Stimulated activated CD4-positive, alpha-beta T cell treated with anti-CD3 and anti-CD28 coated beads, Interleukin-4, amount 100 ng/mL, for 1 hour (primary cell): ENCODE data around the gene GET4.

Experiments used
- DNase-seq: peaks from one replicate; pipeline ENCODE4 v3.0.0-alpha.2; 2020

GET4 gene

GRCh38 chr7:888081-889024 lies 12.0 kb downstream of the GET4 start:
- no peak for DNase-seq

- no peak for DNase-seq
Measured at GRCh38 chr7:889025-889390, 12.7 kb downstream of the GET4 start.

- DNase-seq = no peak
Measured at GRCh38 chr7:889391-889790, 13.0 kb downstream of the GET4 start.

DNA sequence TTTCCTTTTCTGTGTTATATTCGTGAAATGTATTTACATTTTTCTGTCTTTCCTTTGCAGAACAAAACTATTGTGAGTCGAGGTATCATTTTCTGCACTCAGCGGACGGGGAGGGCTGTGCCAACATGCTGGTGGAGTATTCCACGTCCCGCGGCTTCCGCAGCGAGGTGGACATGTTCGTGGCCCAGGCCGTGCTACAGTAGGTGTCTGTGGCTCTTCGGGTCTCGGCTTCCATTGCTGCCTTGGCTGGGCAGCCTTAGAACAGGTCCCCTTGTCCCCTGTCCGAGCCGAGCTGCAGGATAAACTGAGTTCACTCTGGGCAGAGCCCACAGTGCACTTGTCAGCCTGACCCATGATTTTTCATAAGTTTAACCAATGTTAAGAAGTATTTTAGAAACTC lies 14.5 kb downstream of the GET4 start:
- no peak for DNase-seq

DNA sequence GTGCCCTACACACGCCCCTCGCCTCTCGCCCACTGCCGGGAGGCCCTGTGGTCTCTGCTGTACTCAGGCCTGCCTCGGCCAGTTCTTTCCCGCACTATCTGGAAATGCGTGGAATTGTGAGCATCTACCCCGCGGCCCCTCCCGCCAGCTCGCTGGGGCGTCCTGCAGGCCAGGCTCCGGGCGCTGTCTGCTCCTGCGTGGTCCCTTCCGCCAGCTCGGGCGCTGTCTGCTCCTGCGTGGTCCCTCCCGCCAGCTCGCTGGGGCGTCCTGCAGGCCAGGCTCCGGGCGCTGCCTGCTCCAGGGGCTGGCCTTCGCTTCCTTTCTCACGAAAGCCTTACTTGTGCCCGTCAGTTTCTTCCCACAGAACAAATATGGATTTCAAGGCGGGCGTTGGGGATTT lies 14.9 kb downstream of the GET4 start:
- no peak for DNase-seq

DNA sequence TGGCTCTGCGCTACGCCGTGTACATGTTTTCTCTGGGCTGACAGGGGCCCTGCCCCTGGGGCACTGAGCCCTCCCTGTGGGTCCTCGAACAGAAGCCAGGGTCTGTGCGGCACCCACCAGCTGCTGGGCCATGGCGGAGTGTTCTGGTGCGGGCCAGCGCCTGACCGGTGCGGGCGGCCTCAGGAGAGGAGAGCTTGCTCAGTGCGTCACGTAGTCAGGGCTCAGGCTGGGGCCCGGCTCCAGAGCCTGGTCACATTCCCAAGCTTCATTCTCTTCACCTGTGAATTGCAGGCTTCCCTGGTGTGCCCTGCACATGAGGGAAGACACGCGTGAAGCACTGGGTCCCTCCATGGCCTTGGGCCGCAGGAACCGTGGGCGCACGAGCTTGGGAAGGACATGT lies 15.5 kb downstream of the GET4 start:
- no peak for DNase-seq

- DNase-seq = no peak
Measured at GRCh38 chr7:892648-893593, 16.6 kb downstream of the GET4 start.

DNA sequence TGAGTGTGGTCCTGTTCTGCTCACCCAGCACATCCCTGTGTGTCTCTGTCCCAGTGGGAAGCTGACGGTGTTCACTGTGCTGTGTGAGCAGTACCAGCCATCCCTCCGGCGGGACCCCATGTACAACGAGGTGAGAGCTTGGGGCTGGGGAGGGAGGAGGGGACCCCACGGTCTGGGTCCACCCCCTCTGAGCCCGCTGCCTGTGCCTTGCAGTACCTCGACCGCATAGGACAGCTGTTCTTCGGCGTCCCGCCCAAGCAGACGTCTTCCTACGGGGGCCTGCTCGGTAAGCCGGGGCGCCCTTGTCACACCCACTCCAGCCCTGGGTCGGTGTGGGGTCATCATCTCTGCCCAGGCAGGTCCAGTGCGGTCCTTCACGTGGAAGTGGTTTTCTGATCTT lies 17.3 kb downstream of the GET4 start:
- DNase-seq = no peak

GRCh38 chr7:894164-894867 lies 18.0 kb downstream of the GET4 start:
- DNase-seq = no peak

DNA sequence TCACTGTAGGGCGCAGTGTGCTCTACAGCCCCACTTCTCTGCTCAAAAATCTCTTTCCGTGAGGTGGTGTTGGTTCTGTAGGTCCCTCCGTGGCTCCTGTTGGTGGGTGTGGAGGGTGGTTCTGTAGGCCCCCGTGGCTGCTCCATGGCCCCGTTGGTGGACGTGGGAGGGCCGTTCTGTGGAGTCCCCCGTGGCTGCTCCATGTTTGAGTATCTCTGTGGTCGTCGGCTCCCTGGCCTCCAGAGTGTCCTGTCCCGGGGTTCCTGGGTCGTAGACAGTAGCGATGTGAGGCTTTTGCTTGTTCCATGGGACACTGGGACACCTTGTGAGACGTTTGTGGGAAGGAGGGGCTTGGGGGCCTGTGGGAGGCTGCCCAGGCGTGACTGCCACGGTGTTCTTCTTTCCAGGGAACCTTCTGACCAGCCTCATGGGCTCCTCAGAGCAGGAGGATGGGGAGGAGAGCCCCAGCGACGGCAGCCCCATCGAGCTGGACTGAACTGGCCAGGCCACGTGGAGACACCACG lies 18.6 kb downstream of the GET4 start:
- no peak for DNase-seq

DNA sequence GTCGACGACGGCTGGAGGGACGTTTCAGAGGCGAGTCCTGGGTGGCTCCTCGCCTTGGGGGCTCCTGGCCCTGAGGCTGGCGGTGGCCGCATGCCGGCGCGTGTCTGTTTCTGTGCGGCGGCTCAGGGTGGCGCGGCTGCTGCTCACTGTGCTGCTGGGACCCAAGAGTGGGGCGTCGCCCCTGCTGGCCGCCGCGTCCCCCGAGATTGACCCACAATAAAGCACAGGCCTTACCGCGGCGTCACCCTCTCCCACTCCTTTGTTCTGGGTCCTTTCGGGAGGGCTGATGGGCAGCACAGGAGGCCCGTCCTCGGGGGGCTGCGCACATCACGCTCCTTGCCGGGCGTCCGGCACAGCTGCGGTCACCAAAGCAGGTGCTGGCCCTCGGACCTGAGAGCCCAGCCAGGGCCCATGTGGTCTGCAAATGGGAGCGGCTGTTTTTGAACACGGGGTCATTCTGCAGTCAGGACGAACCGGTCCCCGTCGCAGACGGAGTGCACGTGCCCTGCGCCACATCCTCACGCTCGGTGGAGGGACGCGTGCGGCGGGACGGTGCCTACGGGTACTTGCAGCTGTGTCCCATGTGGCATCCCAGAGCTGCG lies 19.2 kb downstream of the GET4 start:
- no peak for DNase-seq

DNA sequence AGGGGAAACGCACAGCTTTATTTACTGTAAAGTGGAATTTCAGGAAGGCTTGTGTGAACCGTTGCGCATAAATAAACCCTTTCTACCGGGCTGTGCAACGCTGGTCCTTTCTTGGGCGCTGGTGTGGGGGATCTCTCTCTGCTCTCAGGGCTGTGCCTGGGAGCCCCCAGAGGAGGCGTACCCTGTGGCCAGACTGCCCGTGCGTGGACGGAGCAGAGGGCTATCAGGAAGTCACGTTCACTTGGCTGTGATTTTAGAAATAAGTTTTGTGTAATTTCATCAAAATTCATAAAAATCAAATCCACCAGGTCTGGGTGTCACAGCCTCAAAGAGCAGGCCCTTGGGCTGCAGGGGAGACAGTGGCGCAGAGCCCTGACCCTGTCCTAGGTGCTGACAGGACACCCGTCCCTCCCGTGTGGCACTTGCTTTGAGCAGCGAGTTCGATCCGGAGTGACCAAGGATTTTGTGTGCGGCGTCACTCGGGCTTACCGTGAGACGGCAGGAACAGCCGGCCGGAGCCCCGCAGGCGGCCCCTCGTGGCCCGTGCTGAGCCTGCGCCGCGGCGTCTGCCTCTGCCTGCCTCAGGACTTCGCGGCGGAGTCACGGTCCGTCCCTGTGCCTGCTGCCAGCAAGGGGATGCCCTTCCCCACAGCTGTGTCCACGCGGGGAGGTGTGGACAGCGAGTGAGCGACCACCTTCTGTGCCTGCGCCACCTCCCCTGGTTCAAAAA lies 20.2 kb downstream of the GET4 start:
- no peak for DNase-seq

GRCh38 chr7:897086-897485 lies 20.7 kb downstream of the GET4 start:
- no peak for DNase-seq

- DNase-seq = no peak
Measured at GRCh38 chr7:897771-898376, 21.5 kb downstream of the GET4 start.

GRCh38 chr7:898460-898854 lies 22.1 kb downstream of the GET4 start:
- no peak for DNase-seq

GRCh38 chr7:898855-899681 lies 22.7 kb downstream of the GET4 start:
- DNase-seq = no peak

GRCh38 chr7:899806-900205 lies 23.5 kb downstream of the GET4 start:
- no peak for DNase-seq

DNA sequence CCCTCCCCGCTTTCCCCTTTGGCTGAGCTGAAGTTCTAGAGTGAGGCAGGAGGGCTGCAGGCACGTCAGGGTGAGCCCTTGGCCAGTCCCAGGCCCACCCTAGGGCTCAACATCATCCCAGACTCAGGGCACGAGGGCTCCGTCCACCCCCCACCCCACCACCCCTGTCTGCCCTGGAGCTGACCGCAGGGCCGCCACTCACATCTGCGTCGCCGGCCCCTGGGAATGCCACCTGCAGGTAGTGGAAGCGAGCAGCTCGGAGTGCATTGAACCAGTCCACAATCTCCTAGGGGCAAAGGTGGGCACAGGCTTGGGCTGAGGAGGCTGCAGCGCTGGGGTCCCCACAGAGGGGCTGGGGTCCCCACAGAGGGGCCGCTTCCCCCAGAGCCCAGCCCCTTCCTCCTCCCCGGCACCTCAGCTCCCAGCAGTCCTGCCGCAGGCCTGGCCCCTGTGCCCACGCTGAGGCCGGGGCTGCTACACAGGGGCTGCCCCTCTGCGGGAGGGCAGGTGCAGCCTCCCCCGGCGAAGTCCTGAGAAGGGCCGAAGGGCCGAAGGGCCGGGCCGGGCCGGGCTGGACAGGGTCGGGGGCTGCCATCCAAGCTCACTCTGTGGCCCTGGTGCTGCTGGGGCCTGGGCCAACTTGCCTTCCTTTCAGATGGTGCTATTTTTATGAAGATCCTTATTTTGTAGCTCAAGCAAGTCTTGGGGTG lies 24.1 kb downstream of the GET4 start:
- DNase-seq = no peak

DNA sequence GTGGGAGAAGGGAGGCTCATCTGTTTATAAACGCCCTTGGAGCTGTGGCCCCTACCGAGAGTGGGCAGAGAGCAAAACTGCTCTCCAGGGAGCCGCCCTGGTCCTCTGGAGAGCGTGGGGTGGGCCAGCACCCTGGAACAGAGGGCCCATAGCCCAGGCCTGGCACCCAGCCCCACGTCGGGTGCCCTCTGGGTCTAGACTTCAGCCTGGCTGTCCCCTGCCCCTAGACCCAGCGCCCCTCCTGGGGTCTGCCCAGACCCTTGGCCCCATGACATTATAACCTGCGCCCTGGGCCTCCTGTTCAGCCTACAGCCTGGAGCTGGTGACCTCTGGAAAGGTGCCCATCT lies 24.7 kb downstream of the GET4 start:
- no peak for DNase-seq
